HS-5 (cell line): ENCODE measurements around the gene WFDC5.
"Not testable (repeated sequence)": the region's sequence is repeated elsewhere in the genome, so short reads cannot be mapped to it uniquely, and the experiment has no call there.

ENCODE experiments used
- DNase-seq: peaks from one replicate; pipeline ENCODE4 v3.0.0-alpha.2; 2012; ENCODE audit warnings: low read depth

The WFDC5 gene, protein sequence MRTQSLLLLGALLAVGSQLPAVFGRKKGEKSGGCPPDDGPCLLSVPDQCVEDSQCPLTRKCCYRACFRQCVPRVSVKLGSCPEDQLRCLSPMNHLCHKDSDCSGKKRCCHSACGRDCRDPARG

DNA sequence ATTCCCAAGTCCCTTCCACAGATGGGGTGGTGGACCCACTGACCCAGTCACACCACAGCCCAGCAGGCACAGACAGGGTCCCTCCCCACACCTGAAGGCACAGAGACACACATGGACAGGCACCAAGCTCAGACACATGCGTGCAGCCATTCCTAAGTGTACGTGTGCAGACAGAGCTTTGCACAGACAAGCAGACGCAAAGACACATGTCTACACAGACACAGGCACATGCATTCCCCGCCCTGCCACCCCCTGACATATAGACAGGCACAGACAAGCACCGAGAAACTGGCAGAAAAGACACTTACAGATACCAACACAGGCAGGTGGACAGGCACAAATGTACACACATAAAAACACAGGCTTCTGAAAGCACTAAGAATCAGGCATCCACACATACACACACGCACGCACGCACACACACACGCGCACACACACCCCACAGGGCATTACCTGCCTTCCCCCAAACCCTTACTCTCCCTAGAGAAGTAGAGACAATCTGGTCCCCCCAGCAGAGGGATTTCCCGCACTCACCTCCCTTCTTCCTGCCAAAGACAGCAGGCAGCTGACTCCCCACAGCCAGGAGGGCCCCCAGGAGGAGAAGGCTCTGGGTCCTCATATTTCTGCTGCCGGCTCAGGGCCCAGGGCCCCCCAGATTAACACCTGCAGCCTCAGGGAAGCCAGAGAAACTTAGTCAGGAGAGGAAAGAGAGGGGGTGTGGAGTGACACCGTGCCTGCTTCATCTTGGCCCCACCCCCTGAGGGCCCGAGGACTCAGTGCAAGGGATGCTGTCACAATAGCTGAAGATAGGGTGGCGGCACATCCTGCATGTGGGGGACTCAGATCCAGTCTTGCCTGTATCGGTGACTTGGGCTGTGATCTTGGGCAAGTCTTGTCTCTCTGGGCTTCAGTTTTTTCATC is at the start of gene WFDC5:
Gene WFDC5, minus strand, starts transcription at position 710 of the 921 bp plus-strand sequence. Its CDS starts 91 bp downstream, at position 619.
- no peak for DNase-seq

GRCh38 chr20:45163083-45163803 is 48.3 kb upstream of the WFDC5 start:
- DNase-seq, result no peak

DNA sequence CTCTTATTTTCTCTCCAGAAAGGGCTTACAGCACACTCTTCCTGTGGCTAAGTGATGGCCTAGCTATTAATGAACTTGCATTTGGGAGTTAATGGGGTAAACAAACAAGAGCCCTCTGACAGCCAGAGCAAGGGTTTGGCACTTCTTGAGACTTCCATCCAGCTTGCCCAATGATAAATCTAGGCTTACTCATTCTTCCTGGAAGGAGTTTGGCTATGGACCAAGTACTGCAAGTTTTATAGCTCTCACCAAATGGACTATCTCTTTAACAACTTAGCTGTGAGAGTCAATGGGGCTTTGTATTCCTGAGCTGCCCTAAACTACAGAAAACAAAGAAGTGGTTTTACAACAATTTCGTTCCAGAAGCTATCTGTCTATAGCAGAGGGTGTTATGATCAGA is 43.0 kb upstream of the WFDC5 start:
- peak; percentile 65 for DNase-seq

DNA sequence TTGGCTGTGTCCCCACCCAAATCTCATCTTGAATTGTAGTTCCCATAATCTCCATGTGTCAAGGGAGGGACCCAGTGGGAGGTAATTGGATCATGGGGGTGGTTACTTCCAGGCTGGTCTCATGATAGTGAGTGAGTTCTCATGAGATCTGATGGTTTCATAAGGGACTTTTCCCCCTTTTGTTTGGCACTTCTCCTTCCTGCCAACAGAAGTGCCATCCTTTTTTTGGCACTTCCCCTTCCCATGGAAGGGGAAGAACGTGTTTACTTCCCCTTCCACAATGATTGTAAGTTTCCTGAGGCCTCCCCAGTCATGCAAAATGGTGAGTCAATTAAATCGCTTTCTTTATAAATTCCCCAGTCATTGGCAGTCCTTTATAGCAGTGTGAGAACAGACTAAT is 41.7 kb upstream of the WFDC5 start:
- no peak for DNase-seq

- not testable (repeated sequence) for DNase-seq
Observed at GRCh38 chr20:45154794-45155193, 39.8 kb upstream of the WFDC5 start.

- DNase-seq, result no peak
Observed at GRCh38 chr20:45154183-45154582, 39.2 kb upstream of the WFDC5 start.

DNA sequence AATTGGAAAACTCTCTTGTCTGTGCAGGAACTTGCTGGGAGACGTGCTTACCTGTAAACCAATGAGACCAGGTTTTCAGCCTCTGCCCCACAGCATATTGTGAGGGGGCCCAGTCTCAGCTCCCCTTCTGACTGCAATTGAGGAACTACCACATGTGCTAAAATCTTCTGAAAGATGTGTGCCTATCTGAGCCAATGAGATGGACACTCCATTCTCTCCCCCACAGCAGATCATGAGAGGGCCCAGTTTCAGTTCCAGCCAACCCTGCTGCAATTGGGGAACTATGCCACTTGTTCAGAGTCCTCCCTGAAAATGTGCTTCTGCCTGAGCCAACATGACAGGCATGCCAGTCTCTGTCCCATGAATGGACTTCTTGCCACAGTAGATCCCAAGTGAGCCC is 38.8 kb upstream of the WFDC5 start:
- no peak for DNase-seq

DNA sequence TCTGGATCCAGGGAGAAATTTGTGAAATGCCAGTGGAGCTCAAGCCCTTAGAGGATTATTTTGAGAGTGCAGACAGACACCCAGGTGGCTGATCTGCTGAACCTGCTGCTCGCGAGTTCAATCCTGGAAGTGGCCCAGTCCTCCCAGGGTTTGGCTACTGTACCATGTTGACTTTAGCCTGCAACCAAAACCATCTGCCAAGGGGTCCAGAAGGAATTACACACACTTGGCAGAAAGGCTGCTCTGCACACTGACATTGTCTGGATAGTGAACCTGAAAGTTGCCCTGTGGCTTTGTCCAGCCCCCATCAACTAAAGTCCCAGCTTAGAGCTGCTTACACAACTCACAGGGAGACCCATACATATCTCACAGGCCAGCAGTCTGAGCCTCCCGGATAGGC is 38.2 kb upstream of the WFDC5 start:
- DNase-seq, result no peak

DNA sequence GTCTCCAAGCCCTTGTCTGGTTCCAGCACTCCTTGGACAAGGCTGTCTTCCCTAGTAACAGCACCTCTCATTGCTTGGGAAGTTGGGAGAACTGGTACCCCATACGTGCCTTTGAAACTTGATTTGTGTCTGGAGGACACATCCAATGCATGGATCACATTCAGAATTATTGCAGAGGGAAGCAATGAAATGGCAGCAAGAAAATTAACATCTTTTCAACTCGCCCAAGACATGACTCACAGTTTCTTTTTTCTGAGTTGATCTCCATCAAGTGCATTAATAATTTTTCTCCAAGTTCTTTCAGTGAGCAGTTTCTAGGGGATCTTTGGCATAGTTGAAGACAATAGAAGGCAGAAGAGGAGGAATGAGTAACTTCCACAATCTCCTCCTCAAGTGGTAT is 37.4 kb upstream of the WFDC5 start:
- no peak for DNase-seq

DNA sequence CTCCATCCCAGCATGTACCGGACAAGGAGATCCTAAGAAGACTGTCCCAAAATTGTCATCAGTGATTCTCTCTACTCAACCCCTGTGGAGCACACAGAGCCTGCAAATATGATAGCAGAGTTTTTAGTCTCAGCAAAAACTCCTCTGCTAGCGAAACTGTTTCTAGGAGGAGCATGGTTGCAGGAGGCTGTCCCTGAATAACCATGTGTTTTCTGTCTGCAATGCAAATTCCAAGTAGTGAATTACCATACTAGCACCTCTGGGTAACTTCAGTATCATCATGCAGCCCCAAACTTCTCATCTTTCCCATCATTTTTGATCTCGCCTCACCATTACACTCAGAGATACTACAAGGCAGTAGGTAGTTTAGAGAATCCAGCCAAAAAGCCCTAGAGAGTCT is 34.1 kb upstream of the WFDC5 start:
- no peak for DNase-seq

DNA sequence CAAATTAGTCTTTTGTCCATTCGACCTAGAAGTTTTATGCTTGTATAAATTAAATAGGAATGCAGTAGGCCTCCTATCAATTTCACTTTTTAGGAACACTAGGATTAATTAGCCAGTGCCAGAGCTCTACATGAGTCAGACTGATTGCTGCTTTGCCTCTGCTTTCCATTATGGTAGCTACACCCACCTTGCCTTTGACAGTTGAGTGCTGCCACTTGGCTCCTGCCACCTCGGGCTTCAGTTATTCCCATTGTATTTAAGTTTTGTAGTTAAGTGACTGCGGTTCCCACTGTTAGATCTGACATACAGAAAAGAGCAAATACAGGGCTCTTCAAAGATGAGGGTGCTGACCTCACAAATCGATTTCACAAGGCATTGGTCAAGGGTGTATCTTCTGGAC is 25.9 kb upstream of the WFDC5 start:
- no peak for DNase-seq

- DNase-seq, result not testable (repeated sequence)
Observed at GRCh38 chr20:45139733-45140375, 24.9 kb upstream of the WFDC5 start.

- DNase-seq, result no peak
Observed at GRCh38 chr20:45138561-45139300, 23.8 kb upstream of the WFDC5 start.

- DNase-seq, result no peak
Observed at GRCh38 chr20:45136911-45137310, 21.9 kb upstream of the WFDC5 start.

DNA sequence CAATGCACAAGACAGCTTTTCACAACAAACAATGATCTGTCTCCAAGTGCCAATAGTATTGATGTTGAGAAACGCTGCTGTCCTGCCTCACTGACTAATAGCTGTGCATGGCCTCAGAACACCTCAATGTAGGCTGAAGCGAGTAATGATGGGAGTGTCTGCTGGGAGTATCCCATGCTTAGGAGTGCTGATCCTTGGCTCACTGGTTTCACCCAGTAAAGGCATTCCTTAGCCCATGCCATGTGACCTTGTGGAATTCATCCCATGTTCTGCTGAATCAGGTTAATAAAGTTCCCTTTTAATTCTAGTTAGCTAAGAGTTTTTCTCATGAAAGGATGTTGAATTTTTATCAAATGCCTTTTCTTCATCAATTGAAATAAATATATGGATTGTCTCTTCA is 13.1 kb upstream of the WFDC5 start:
- DNase-seq, result peak; percentile 69

GRCh38 chr20:45124365-45124764 is 9.4 kb upstream of the WFDC5 start, which contains the start of gene WFDC12:
Gene WFDC12 (minus strand): TSS chr20:45124465. CDS start chr20:45124447, 18 bp downstream.
- no peak for DNase-seq

DNA sequence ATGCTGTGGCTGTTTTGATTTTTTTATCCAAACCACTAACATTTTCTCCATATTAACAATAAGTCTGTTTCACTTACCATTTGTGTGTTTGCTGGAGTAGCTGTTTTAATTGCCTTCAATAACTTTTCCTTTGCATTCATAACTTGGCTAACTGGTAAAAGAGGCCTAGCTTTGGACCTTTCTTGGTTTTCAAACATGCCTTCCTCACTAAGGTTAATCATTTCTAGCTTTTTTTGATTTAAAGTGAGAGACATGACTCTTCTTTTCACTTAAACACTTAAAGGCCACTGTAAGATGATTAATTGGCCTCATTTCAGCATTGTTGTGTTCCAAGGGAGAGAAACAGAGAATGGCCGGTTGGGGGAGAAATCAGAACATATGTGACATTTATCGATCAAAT is 6.4 kb upstream of the WFDC5 start:
- no peak for DNase-seq

DNA sequence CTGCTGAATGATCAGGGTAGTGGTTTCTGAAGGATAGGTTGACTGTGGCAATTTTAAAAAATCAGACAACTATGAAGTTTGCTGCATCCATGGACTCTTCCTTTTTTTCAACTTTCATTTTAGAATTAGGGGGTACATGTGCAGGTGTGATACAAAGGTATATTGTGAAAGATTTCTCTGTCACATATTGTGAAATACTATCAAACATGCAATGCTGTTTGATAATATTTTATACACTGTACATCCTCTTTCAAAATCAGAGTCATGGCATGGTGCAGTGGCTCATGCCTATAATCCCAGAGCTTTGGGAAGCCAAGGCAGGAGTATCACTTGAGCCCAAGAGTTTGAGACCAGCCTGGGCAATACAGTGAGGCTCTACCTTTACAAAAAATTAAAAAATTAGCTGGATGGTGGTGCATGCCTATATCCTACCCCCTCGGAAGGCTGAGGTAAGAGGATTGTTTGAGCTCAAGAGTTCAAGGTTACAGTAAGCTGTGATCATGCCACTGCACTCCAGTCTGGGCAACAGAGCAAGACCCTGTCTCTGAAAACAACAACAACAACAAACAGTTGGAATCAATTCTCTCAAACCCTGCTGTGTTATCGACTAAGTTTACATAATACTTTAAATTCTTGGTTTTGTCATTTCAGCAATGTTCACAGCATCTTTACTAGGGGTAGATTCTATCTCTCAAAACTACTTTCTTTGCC is 4.7 kb upstream of the WFDC5 start:
- DNase-seq, result no peak

DNA sequence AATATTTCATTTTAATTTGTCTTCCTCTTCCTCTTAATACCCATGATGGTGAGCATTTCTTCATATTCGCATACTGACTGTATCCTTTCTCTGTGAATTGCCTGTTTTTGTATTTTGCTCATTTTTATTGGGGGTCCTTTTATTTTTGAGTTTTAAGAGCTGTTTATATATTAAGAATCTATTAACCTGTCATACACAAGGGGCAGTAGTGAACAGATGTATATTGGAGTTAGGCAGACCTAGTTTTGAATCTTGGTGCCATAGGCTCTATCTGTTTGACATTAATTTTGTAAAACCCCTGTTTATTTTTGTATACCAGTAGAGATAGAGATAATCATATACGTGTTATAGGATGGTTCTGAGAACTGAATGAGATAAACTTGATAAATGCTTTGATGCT is 3.1 kb upstream of the WFDC5 start:
- DNase-seq, result no peak

- no peak for DNase-seq
Observed at GRCh38 chr20:45117581-45117980, 2.6 kb upstream of the WFDC5 start.

GRCh38 chr20:45115829-45116228 is 855 bp upstream of the WFDC5 start:
- DNase-seq, result no peak
